SU-DHL-6 (cell line): ENCODE data around the gene SGCD.

Experiments
- H2AFZ ChIP-seq: fragments of 200-600 bp; sonication (generic); 2 replicates; pipeline ENCODE4 v1.6.1; 2014; ENCODE audit warnings: low read depth, mild to moderate bottlenecking, moderate library complexity, mixed read lengths, antibody characterized with exemption, low read length; ENCODE audit not compliant: severe bottlenecking
- H3F3A ChIP-seq: fragments of 200-600 bp; shearing (Covaris generic); 2 replicates; pipeline ENCODE4 v1.6.0; 2016; ENCODE audit warnings: antibody characterized with exemption, mild to moderate bottlenecking; ENCODE audit not compliant: insufficient read depth
- H3K27ac ChIP-seq: fragments of 200-600 bp; sonication (generic); 2 replicates; pipeline ENCODE4 v1.5.1; 2016; ENCODE audit warnings: low read depth, mild to moderate bottlenecking, low read length, moderate library complexity, mixed read lengths
- H3K27me3 ChIP-seq: fragments of 200-600 bp; sonication (generic), shearing (Covaris generic); 2 replicates; pipeline ENCODE4 v1.6.0; 2014; ENCODE audit warnings: mild to moderate bottlenecking, low read length
- H3K36me3 ChIP-seq: fragments of 200-600 bp; sonication (generic); 2 replicates; pipeline ENCODE4 v1.6.1; 2014; ENCODE audit warnings: mild to moderate bottlenecking, low read length, mixed read lengths
- H3K4me2 ChIP-seq: fragments of 300-600, 200-600 bp; shearing (Covaris generic), sonication (generic); 2 replicates; pipeline ENCODE4 v1.6.0; 2014; ENCODE audit warnings: low read length, low read depth, mild to moderate bottlenecking; ENCODE audit not compliant: poor library complexity, severe bottlenecking
- H3K4me3 ChIP-seq: fragments of 200-600 bp; sonication (generic); 2 replicates; pipeline ENCODE4 v1.5.1; 2014; ENCODE audit warnings: antibody characterized with exemption, low read length, mild to moderate bottlenecking, mixed read lengths; ENCODE audit not compliant: insufficient read depth, poor library complexity, severe bottlenecking
- H3K79me2 ChIP-seq: fragments of 200-600 bp; sonication (generic); 2 replicates; pipeline ENCODE4 v1.6.1; 2014; ENCODE audit warnings: mild to moderate bottlenecking, low read length, moderate library complexity; ENCODE audit not compliant: insufficient read depth
- H3K9ac ChIP-seq: fragments of 200-600 bp; sonication (generic); 2 replicates; pipeline ENCODE4 v1.7.0; 2014; ENCODE audit warnings: mild to moderate bottlenecking, low read length
- H3K9me2 ChIP-seq: fragments of 200-600 bp; sonication (generic); replicated peaks from 2 replicates; pipeline ENCODE4 v1.6.1; 2014; ENCODE audit warnings: low read length; ENCODE audit not compliant: insufficient read depth
- H3K9me3 ChIP-seq: fragments of 200-600 bp; sonication (generic); 2 replicates; pipeline ENCODE4 v1.6.1; 2014; ENCODE audit warnings: low read length, mixed read lengths; ENCODE audit not compliant: insufficient read depth
- H4K20me1 ChIP-seq: fragments of 200-600 bp; sonication (generic); 2 replicates; pipeline ENCODE4 v1.6.1; 2014; ENCODE audit warnings: low read depth, mild to moderate bottlenecking, antibody characterized with exemption, low read length, moderate library complexity, mixed read lengths
- CTCF ChIP-seq: fragments of 200-600 bp; sonication (generic); IDR thresholded peaks from one replicate; pipeline ENCODE4 v1.5.1; 2017; ENCODE audit warnings: antibody characterized with exemption, mild to moderate bottlenecking, low read length, moderate library complexity; ENCODE audit not compliant: insufficient read depth, poor library complexity, severe bottlenecking
- EZH2phosphoT487 ChIP-seq: fragments of 200-600 bp; sonication (generic), shearing (Covaris generic); conservative IDR thresholded peaks from 2 replicates; pipeline ENCODE4 v1.6.1; 2018; ENCODE audit warnings: mild to moderate bottlenecking, antibody characterized with exemption, low read length, moderate library complexity, mixed read lengths

The SGCD gene

DNA sequence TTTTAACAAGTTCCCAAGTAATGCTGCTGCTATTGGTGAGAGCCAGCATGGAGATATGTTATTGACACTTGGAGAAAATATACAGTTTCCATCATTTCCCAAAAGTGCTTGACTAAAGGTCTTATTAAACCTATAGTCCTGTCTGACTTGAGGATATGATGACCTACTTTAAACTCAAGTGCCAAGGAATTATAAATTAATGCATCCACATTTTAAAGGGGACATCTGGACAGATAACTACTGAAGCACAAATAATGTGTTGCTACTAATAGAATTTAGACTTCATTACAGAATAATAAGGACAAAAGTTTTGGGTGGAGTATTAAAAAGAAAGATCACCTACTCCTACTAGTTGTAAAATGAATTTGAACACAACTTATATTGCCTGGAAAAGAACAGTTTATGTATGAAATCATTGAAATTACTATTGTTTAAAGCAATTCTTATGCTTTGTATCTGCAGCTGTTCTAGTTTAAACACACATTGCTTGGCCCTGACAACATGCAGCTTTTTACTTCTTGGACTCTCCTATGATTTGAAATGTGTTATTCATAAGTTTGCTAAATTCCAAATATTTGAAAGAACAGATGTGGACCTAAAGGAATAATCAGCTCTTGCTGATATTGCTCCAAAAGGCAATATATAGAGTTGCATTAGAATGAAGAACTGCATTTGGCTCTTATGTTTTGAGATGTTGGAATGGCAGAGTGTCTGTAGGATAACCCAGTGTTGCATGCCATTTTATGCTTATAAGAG lies 73.4 kb downstream of the SGCD start:
- H4K20me1 ChIP-seq, result no peaks in the 10 kb centered on the region
- no peak overlapping the region for H3K4me3 ChIP-seq
- H3K27me3 ChIP-seq, result no peaks in the 10 kb centered on the region
- no peak overlapping the region for H3K4me2 ChIP-seq
- H3K36me3 ChIP-seq, result no peaks in the 10 kb centered on the region
- H3K79me2 ChIP-seq, result no peaks in the 10 kb centered on the region
- no peak overlapping the region for H2AFZ ChIP-seq
- 0 out of 2 replicates have a peak, but pooled peaks cover 6% of the 10 kb centered on the region for H3F3A ChIP-seq
- TF ChIP-seq CTCF, result no peak
- no peak for TF ChIP-seq EZH2phosphoT487
- no peaks in the 10 kb centered on the region for H3K9me3 ChIP-seq
- no peak overlapping the region for H3K27ac ChIP-seq
- no peaks in the 10 kb centered on the region for H3K9me2 ChIP-seq
- H3K9ac ChIP-seq, result no peak overlapping the region

GRCh38 chr5:156401804-156402203 lies 74.8 kb downstream of the SGCD start:
- H3K79me2 ChIP-seq, result no peaks in the 10 kb centered on the region
- H3K9me3 ChIP-seq, result no peaks in the 10 kb centered on the region
- no peaks in the 10 kb centered on the region for H3K27me3 ChIP-seq
- no peak for TF ChIP-seq CTCF
- TF ChIP-seq EZH2phosphoT487, result no peak
- 0 out of 2 replicates have a peak, but pooled peaks cover 6% of the 10 kb centered on the region for H3F3A ChIP-seq
- peak overlapping the region; percentile 88 for H3K4me2 ChIP-seq
- H3K9me2 ChIP-seq, result no peaks in the 10 kb centered on the region
- peak overlapping the region; percentile 52 for H3K27ac ChIP-seq
- peak overlapping the region; percentile 28; the same call in 1 of the 2 replicates for H3K9ac ChIP-seq
- no peaks in the 10 kb centered on the region for H4K20me1 ChIP-seq
- H3K36me3 ChIP-seq, result no peaks in the 10 kb centered on the region
- peak overlapping the region; percentile 49 for H3K4me3 ChIP-seq
- peak overlapping the region; percentile 17 for H2AFZ ChIP-seq

DNA sequence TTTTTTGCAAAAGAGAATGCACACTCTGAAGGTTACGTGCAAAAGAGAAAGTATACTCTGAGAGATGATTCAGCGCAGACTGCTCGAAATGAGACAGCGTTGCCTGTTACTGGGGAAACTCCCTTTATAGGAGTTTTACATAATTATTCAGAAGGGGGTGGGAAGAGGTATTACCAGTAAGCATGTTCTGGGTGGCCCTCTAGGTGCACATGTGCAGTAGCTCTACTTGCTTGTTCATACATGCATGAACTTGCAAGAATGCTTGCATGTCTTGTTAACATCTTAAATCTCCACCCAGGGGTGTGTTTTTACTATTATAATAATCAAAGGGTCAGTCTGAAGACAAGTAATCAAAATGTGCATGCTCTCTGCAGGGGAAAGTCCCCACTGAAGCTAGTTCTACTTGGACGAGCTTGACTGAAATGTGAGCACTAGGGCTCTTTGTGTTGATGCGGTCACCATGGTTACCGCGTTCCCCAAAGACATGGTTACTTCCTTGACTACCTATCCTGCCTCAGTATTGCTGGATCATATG lies 75.5 kb downstream of the SGCD start:
- Histone ChIP-seq H3K27ac (peak overlapping the region; percentile 52), H3K9me3 (no peaks in the 10 kb centered on the region), H3K79me2 (no peaks in the 10 kb centered on the region), H3K4me3 (peak overlapping the region; percentile 49), H3K36me3 (no peaks in the 10 kb centered on the region), H4K20me1 (no peaks in the 10 kb centered on the region), H3F3A (0 out of 2 replicates have a peak, but pooled peaks cover 6% of the 10 kb centered on the region), H3K9me2 (no peaks in the 10 kb centered on the region), H3K27me3 (no peaks in the 10 kb centered on the region), H3K4me2 (peak overlapping the region; percentile 88), H2AFZ (peak overlapping the region; percentile 17), H3K9ac (peak overlapping the region; percentile 28; the same call in 1 of the 2 replicates)
- no peak for TF ChIP-seq EZH2phosphoT487
- no peak for TF ChIP-seq CTCF
